K562 (cell line): ENCODE data around the gene FUCA1. TPM values are rescaled to one million over a fixed set of nuclear protein-coding genes. Genes with fewer than 3 reads are reported as not detected.

Source experiments
- ASH1L ChIP-seq: fragments of 450-650 bp; IDR thresholded peaks from 2 replicates; pipeline ENCODE4 v1.6.1; 2018; ENCODE audit warnings: borderline replicate concordance, mild to moderate bottlenecking, low read depth; ENCODE audit not compliant: partially characterized antibody
- ATF3 ChIP-seq, 2 experiments: fragments of 450-650 bp in 1 of 2; sonication (generic) in 1 of 2; formaldehyde crosslinking in 1 of 2; IDR thresholded peaks in 1 of 2; conservative IDR thresholded peaks in 1 of 2; 2 replicates each; pipeline versions ENCODE4 v1.6.1 to v1.8.1; 2016 to 2023; ENCODE audit warnings: mild to moderate bottlenecking in 2 of 2, moderate library complexity in 2 of 2, inconsistent platforms in 1 of 2, missing genetic modification reagents in 1 of 2
- CSDE1 ChIP-seq, 2 experiments: fragments of 450-650 bp; IDR thresholded peaks; 2 replicates each; pipeline ENCODE4 v1.6.1; 2016; ENCODE audit warnings: mild to moderate bottlenecking in 1 of 2
- GTF3C2 ChIP-seq: IDR thresholded peaks from 3 replicates; pipeline ENCODE4 v1.6.1; 2011; ENCODE audit warnings: borderline replicate concordance, mild to moderate bottlenecking, moderate library complexity; ENCODE audit not compliant: insufficient read length; ENCODE audit errors: extremely low read depth
- NCOA1 ChIP-seq: fragments of 450-650 bp; IDR thresholded peaks from 2 replicates; pipeline ENCODE4 v1.6.1; 2016; ENCODE audit warnings: low read depth
- NFXL1 ChIP-seq: fragments of 450-650 bp; formaldehyde crosslinking; IDR thresholded peaks from 2 replicates; pipeline ENCODE4 v1.4.0; 2021; ENCODE audit warnings: mild to moderate bottlenecking
- PHB ChIP-seq: fragments of 250-450 bp; sonication (Bioruptor Pico); IDR thresholded peaks from 2 replicates; pipeline ENCODE4 v1.5.0; 2021
- REST ChIP-seq, 2 experiments: fragments of 450-650 bp; formaldehyde crosslinking in 1 of 2; IDR thresholded peaks; 2 replicates each; pipeline versions ENCODE4 v1.4.0 to v1.6.1; 2014 to 2020; ENCODE audit warnings: mild to moderate bottlenecking in 2 of 2, borderline replicate concordance in 1 of 2, low read depth in 1 of 2
- TEAD4 ChIP-seq, 2 experiments: sonication (generic) in 1 of 2; formaldehyde crosslinking in 1 of 2; IDR thresholded peaks; 2 replicates each; pipeline versions ENCODE4 v1.6.1 to v1.8.0; 2012 to 2022; ENCODE audit warnings: borderline replicate concordance in 1 of 2, inconsistent platforms in 1 of 2, low read length in 1 of 2, mild to moderate bottlenecking in 1 of 2, missing genetic modification reagents in 1 of 2
- ZHX1 ChIP-seq: fragments of 150-350 bp; conservative IDR thresholded peaks from 2 replicates; pipeline ENCODE4 v1.6.1; 2014; ENCODE audit warnings: low read length
- polyA plus RNA-seq, 8 experiments: library from polyadenylated mRNA; depleted of rRNA in 4 of 8; stranded (reverse) in 5 of 8; unstranded in 3 of 8; fragments of >200 nt; fragmentation: Nextera tagmentation in 2 of 8; fragmentation: Illumina TruSeq in 1 of 8; extraction: Ambion mirVana in 2 of 8; extraction: Trizol in 1 of 8; gene quantifications; 2 replicates each; pipeline versions ENCODE4 v1.2.1 to v1.2.3, GENCODE V29; 2011 to 2014; ENCODE audit warnings: inconsistent platforms in 1 of 8, missing spikeins in 1 of 8
- total RNA-seq, 7 experiments: library from RNA; depleted of rRNA in 6 of 7; stranded (reverse); fragments of >200 nt in 6 of 7; fragmentation: Illumina TruSeq in 2 of 7; extraction: Trizol in 2 of 7; gene quantifications; 2 replicates each; pipeline versions ENCODE4 v1.2.1 to v1.2.3, GENCODE V29; 2011 to 2021; ENCODE audit warnings: low replicate concordance in 1 of 7

The FUCA1 gene
- total and polyA plus RNA-seq, 9 of the 15 experiments (the other 6 are each of a cell fraction or from before 2014, with no cell fraction given): 7.0 to 20.5 (median 13.5) TPM

- TF ChIP-seq GTF3C2 (peak; percentile 52), CSDE1 (IDR thresholded peaks at IDR 0.05) (no peak), ATF3 (IDR thresholded peaks at IDR 0.05) (no peak), ATF3 (CRISPR knock-in tag; conservative IDR thresholded peaks at IDR 0.05) (no peak), PHB (CRISPR knock-in tag) (no peak), REST (IDR thresholded peaks at IDR 0.05; ENCODE audit: borderline replicate concordance) (peak; percentile 83), REST (CRISPR knock-in tag; IDR thresholded peaks at IDR 0.05; ENCODE audit: low read depth) (no peak), NFXL1 (CRISPR knock-in tag) (no peak), TEAD4 (IDR thresholded peaks at IDR 0.05; ENCODE audit: low read length) (no peak), TEAD4 (CRISPR knock-in tag; IDR thresholded peaks at IDR 0.05; ENCODE audit: borderline replicate concordance) (no peak), NCOA1 (no peak), ASH1L (no peak), ZHX1 (no peak)
Observed at GRCh38 chr1:23810818-23811540, 57.1 kb downstream of the FUCA1 start (continued).
